ENCODE results near the gene PRPF38B.

DNA sequence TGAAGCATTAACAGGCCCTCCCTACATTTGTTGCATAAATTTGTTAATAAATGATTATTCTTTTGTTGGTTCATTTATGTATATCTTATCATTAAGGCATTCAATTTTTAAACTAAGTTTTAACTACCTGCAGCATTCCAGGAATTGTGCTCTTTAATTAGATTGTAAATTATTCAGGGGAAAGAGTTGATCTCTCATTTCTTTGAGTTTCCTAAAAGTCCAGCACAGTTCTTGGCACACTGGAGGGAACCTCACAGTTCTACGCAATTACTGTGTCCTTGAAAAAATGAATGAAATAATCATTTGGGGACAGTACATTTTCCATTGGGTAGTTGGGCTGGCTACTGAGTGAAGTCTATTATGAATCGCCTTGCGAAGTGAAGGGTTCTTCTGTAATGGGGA is 53.9 kb downstream of the PRPF38B start:
- TF ChIP-seq POLR2A (IDR thresholded peaks at IDR 0.05) (no peak), POLR2AphosphoS5 (IDR thresholded peaks at IDR 0.05) (no peak)
